Measurements from ENCODE around the gene ARL16.

DNA sequence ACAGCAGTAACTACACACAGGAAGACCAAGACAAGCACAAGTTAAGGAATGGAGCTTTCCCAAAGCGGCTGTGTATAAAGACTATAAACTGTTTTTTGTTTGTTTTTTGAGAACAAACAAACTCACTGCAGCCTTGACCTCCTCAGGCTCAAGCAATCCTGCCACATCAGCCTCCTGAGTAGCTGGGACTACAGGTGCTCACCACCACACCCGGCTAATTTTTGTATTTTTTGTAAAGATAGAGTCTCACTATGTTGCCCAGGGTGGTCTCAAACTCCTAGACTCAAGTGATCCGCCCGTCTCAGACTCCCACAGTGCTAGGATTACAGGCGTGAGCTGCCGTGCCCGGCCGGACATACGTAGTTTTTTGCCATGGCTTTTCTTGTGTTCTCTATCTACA lies 23.2 kb downstream of the ARL16 start:
- TF ChIP-seq, protein P1, sequence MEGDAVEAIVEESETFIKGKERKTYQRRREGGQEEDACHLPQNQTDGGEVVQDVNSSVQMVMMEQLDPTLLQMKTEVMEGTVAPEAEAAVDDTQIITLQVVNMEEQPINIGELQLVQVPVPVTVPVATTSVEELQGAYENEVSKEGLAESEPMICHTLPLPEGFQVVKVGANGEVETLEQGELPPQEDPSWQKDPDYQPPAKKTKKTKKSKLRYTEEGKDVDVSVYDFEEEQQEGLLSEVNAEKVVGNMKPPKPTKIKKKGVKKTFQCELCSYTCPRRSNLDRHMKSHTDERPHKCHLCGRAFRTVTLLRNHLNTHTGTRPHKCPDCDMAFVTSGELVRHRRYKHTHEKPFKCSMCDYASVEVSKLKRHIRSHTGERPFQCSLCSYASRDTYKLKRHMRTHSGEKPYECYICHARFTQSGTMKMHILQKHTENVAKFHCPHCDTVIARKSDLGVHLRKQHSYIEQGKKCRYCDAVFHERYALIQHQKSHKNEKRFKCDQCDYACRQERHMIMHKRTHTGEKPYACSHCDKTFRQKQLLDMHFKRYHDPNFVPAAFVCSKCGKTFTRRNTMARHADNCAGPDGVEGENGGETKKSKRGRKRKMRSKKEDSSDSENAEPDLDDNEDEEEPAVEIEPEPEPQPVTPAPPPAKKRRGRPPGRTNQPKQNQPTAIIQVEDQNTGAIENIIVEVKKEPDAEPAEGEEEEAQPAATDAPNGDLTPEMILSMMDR (IDR thresholded peaks at IDR 0.05) = no peak
- TF ChIP-seq POLR2A (IDR thresholded peaks at IDR 0.05) = no peak

Data from testis (tissue), 2 donors.